Measurements from ENCODE around the gene LAMA5.
A peak's percentile ranks its signal among the peaks of the same experiment; 100 is the strongest.

LAMA5 gene

GRCh38 chr20:62305149-62305764 lies 61.9 kb downstream of the LAMA5 start:
- no peak for DNase-seq (ENCODE audit: low read depth in 2 of 2)

- DNase-seq (ENCODE audit: low read depth in 2 of 2), result no peak
Observed at GRCh38 chr20:62304331-62305148, 62.6 kb downstream of the LAMA5 start.

- peak in 1 of 2 donors; percentile 19 for DNase-seq (ENCODE audit: low read depth in 2 of 2)
Observed at GRCh38 chr20:62303340-62304226, 63.5 kb downstream of the LAMA5 start.

DNA sequence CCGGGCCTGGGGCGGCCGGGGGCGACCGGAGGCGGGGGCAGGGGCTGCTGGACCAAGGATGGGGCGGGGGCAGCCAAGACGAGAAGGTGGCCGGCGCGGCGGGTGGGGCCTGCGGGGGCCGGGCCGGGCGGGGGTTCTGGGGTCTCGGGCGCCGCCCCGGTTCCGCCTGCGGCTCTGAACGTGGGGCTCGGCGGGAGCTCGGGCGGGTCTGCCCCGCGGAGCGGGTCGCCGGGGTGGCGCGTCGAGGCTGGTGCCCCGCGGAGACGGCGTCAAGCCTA lies 64.1 kb downstream of the LAMA5 start:
- no peak for DNase-seq (ENCODE audit: low read depth in 2 of 2)

DNA sequence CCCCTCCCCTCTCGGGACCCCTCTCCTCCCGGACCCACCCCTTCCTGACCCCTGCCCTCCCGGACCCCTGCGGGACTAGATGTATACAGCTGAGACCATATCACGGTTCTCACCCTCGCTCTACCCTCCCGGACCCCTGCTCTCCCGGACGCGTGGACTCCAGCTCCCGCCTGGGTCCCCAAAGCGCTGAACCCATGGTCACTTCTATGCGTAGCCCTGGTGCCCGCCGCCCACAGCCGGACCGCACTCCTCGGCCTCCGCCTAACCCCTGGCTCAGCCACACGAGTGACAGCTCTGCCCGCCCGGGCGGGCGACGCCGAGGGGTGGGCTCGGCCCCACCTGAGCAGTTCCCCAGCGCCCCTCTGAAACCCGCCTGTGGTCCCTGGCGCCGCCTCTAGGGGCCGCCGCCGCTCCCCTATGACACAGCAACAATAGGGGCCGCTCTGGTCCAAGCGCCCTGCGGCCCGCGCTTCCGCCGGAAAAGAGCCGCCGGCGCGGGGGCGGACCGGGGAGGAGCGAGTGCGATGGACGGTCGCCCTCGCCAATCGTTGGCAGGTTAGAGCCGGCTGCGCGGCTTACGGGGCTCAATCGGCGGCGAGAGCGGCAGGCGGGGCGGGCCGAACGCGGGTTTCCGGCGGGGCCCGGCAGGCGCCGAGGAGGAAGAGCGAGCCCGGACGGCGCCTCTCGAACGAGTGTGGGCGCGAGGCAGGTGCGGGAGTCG lies 64.6 kb downstream of the LAMA5 start, which contains the start of gene ADRM1:
Gene ADRM1, plus strand, starts transcription at position 657 of the 721 bp plus-strand sequence. CDS start 572 bp downstream, outside the sequence.
- DNase-seq (ENCODE audit: low read depth in 2 of 2), result peak; percentile 96 to 97

DNA sequence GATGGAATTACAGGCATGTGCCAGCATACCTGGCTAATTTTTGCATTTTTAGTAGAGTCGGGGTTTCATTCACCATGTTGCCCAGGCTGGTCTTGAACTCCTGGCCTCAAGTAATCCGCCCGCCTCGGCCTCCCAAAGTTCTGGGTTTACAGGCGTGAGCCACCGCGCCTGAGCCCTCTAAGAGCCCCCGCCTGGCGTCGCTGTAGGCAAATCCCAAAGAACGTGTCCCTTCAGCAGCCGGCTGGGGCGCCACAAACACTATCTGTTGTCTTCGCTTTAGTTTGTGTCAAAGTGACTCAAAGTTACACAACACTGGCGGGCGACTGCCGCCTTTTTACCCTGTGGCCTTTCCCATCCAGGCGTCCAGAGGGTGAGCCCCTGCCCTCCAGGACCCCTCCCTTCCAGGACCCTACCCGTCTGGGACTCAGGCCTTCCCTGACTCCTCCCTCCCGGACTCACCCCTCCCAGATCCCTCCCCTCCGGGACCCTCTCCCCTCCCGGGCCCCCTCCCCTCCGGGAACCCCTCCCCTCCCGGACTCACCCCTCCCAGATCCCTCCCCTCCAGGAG lies 65.3 kb downstream of the LAMA5 start:
- peak; percentile 79 to 85 for DNase-seq (ENCODE audit: low read depth in 2 of 2)

GRCh38 chr20:62301111-62301668 lies 65.9 kb downstream of the LAMA5 start:
- DNase-seq (ENCODE audit: low read depth in 2 of 2), result no peak

DNA sequence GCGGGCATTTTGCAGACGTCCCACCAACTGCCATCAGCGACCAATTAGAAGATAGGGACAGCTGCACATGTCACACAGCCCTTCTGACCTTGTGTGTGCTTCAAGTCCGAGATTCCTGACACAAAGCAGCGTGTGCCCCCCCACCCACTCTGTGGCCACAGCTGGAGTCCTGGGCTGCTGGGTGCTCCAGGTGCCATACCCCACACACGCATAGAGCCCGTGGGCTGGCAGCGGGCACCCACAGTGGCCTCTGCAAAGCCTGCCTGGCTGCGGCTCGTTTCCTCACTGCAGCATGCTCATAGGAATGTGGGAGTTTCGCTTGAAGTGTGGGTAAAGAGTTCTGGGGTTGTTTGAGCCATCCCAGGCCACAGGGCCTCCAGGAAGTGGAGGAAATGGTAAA lies 66.8 kb downstream of the LAMA5 start:
- DNase-seq (ENCODE audit: low read depth in 2 of 2), result no peak

DNA sequence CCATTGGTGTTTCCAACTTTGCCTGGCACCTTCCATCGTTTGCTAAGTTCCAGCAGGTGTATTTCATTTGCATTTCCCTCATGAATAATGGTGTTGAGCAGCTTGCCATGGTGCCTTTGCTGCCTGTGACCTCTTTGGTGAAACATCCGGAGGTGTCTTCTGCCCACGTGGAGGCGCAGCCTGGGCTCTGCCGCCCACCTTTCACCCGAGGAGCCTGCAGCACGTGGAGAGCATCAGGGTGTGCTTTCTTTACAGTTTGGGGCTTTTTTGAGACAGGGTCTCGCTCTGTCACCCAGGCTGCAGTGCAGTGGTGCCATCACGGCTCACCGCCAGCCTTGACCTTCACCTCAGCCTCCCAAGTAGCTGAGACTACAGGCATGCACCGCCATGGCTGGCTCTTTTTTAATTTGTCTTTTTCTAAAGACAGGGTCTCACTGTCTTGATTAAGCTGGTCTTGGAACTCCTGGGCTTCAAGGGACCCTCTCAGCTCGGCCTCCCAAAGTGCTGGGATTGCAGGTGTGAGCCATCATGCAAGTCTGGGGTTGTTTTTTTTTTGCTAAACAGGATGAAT lies 67.4 kb downstream of the LAMA5 start:
- DNase-seq (ENCODE audit: low read depth in 2 of 2), result no peak

GRCh38 chr20:62298577-62299249 lies 68.4 kb downstream of the LAMA5 start:
- no peak for DNase-seq (ENCODE audit: low read depth in 2 of 2)

DNA sequence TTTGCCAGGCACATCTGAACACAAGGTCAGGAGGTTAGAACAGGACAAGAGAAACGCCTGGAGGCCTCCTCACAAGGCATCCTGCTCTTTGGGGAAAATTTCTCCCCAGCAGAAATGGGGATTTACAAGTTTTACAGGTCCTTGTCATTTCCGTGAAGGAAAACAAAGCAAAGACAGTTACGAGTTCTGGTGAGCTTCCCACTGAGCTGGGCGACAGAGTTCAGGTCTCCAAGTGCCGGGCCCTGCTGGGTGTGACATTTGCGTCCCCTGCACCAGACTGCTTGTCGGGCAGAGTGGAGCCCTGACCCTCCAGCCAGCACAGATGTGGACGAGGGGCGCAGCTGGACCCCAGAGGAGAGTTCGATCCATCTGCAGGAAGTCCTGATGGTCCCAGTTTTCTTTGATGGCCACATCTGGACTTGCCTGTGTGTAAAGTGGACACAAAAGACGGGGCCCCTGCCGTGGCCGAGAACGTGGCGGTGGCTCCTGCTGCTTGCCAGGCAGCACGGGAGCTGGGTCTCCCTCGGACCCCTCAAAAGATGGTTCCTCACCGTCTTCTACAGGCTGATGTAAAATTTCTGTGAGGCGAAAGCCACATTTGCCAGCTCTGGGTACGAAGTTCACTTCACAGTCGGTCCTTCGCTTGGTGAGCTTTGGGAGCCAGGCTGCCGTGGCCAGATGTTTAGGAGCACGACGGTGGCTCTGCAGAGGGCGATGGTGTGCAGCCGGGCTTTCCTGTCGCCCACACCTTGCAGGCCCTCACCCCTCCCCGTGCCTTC lies 69.5 kb downstream of the LAMA5 start:
- no peak for DNase-seq (ENCODE audit: low read depth in 2 of 2)

DNA sequence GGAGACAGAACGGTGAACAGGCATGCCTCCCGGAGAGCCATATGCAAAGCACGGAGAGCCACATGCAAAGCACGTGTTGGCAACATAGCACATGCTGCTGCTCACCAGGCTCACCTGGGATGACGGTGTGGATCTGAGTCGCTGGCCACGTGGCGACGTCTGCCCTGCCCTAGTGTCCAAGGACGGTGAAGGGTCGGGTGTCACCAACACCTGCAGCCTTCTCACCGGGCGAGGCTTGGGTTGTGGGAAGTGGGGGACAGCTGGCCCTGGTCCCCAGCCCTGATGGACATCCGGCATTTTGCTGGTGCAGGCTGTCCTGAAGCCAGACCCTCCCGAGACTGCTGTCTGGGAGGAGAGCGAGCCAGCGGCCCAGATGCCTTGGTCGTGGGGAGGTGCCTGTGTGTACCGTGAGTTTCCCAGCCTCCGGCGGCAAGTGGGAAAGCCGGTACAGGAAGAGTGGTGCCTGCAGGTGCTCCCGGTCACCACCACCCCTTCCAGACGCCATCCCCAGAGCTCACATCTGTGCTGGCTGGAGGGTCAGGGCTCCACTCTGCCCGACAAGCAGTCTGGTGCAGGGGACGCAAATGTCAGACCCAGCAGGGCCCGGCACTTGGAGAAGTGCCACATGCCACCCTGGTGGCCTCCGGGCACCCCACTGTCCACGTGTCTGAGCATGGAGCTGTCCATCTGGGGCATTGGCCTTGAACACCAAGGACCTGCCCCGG lies 70.2 kb downstream of the LAMA5 start:
- no peak for DNase-seq (ENCODE audit: low read depth in 2 of 2)

DNA sequence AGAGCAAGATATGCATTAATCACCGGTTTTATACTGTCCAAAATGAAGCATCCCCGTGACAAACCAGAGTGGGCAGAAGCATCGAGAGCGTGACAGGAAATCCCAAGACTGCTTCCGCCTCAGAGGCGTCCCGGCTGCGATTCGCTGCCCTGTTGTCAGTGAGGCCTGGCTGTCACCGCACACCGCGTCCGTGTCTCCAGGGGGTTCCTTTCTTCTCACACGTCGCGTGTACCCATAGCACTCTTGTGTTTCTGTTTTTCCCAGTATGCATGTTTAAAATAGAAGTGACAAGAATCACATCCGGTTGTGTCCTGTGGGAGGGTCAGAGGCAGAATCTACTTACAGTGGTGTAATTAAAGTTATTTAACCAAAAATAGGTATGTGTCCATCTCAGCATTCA lies 72.6 kb downstream of the LAMA5 start:
- DNase-seq (ENCODE audit: low read depth in 2 of 2), result no peak

DNA sequence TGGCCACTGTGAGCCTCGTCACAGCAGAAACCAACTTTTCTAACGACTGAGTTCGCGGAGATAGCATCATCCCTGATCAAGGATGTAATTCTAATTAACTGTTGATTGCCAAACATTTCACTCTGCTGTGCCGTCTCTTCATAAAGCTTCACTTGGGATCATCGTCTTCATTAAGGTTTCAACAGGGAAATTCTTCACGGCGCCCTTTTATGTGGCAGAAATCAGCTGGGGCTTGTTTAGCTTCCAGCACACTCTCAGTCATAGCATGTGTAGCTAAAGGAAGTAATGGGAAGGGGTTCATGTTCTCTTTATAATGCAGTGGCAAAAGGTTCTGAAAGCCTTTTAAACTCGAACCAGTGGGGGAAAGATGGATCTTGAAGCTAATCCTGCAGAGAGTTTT lies 73.2 kb downstream of the LAMA5 start:
- DNase-seq (ENCODE audit: low read depth in 2 of 2), result no peak

- DNase-seq (ENCODE audit: low read depth in 2 of 2), result no peak
Observed at GRCh38 chr20:62293111-62293784, 73.9 kb downstream of the LAMA5 start.

GRCh38 chr20:62292108-62292507 lies 75.0 kb downstream of the LAMA5 start:
- DNase-seq (ENCODE audit: low read depth in 2 of 2), result no peak

GRCh38 chr20:62291251-62292066 lies 75.7 kb downstream of the LAMA5 start:
- no peak for DNase-seq (ENCODE audit: low read depth in 2 of 2)
